ENCODE results near the gene FHAD1. TPM values are rescaled to one million over a fixed set of nuclear protein-coding genes. Genes with fewer than 3 reads are reported as not detected.
"Not testable (repeated sequence)": the region's sequence is repeated elsewhere in the genome, so short reads cannot be mapped to it uniquely, and the experiment has no call there.

The FHAD1 gene
- total RNA-seq, 2 experiments from 2014 or later: not detected

DNA sequence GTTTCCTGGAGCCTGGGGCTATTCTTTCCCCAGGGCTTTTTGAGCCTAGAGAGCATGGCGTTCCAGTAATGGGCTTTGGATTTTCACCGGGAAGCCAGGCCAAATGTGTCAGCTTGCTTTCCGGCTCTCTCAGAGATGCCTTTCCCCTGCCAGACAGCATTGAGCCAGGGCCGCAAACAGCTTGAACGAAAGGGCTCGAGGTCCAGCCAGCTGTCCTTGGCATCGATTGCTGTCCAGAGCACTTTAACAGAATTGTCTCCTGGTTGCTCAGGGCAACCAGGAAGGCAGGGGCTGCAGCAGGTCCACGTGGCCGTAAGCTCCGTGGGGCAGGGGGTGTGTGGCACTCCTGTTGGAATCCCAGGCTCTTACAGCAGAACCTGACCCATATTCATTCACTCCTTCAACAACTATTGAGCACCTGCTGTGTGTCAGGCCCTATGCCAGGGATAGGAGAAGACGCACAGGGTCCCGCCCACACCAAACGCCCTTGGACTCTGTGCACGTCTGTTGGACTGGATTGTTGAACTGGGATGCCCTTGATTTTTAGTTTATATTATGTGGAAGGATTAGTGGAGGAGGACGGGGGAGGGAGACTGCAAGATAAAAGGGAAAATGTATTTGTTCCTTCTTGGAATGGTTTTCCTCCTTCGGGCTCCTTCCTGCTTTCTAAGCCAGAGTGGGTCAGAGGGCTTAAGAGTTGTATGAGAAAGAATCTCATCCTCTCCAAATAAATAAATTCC, 123.9 kb downstream of the FHAD1 start:
- TF ChIP-seq, protein P1, sequence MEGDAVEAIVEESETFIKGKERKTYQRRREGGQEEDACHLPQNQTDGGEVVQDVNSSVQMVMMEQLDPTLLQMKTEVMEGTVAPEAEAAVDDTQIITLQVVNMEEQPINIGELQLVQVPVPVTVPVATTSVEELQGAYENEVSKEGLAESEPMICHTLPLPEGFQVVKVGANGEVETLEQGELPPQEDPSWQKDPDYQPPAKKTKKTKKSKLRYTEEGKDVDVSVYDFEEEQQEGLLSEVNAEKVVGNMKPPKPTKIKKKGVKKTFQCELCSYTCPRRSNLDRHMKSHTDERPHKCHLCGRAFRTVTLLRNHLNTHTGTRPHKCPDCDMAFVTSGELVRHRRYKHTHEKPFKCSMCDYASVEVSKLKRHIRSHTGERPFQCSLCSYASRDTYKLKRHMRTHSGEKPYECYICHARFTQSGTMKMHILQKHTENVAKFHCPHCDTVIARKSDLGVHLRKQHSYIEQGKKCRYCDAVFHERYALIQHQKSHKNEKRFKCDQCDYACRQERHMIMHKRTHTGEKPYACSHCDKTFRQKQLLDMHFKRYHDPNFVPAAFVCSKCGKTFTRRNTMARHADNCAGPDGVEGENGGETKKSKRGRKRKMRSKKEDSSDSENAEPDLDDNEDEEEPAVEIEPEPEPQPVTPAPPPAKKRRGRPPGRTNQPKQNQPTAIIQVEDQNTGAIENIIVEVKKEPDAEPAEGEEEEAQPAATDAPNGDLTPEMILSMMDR (IDR thresholded peaks at IDR 0.05): no peak
- H3K4me1 ChIP-seq (ENCODE audit: insufficient read depth, low read length): no peaks in the 10 kb centered on the region
- CTCF ChIA-PET: no interaction called here
- H3K27me3 Mint-ChIP-seq: no peaks in the 10 kb centered on the region
- no peaks in the 10 kb centered on the region for H3K9me3 Mint-ChIP-seq
- H3K9me3 ChIP-seq (ENCODE audit: control insufficient read depth in 1 of 2, insufficient read depth in 1 of 2, low read length in 2 of 2): no peaks in the 10 kb centered on the region
- no peak overlapping the region for H3K27ac ChIP-seq (ENCODE audit: low read depth in 1 of 2, low read length in 2 of 2)
- DNase-seq: no peak
- H3K4me3 Mint-ChIP-seq: no peak overlapping the region
- no peaks in the 10 kb centered on the region for H3K36me3 Mint-ChIP-seq (ENCODE audit: low read depth)
- H3K36me3 ChIP-seq (ENCODE audit: insufficient read depth, low read length): no peaks in the 10 kb centered on the region
- H3K27ac Mint-ChIP-seq: no peak overlapping the region
- POLR2A ChIA-PET: no interaction called here
- no peaks in the 10 kb centered on the region for H3K27me3 ChIP-seq (ENCODE audit: control insufficient read depth in 1 of 2, insufficient read depth in 2 of 2, low read length in 2 of 2)
- H3K4me1 Mint-ChIP-seq (ENCODE audit: low read depth): no peaks in the 10 kb centered on the region
- no peak overlapping the region for H3K4me3 ChIP-seq (ENCODE audit: low read length)
- intact Hi-C loops (cut with DNase I, micrococcal nuclease): no loop called here
- no peak for ATAC-seq (ENCODE audit: poor library complexity)

DNA sequence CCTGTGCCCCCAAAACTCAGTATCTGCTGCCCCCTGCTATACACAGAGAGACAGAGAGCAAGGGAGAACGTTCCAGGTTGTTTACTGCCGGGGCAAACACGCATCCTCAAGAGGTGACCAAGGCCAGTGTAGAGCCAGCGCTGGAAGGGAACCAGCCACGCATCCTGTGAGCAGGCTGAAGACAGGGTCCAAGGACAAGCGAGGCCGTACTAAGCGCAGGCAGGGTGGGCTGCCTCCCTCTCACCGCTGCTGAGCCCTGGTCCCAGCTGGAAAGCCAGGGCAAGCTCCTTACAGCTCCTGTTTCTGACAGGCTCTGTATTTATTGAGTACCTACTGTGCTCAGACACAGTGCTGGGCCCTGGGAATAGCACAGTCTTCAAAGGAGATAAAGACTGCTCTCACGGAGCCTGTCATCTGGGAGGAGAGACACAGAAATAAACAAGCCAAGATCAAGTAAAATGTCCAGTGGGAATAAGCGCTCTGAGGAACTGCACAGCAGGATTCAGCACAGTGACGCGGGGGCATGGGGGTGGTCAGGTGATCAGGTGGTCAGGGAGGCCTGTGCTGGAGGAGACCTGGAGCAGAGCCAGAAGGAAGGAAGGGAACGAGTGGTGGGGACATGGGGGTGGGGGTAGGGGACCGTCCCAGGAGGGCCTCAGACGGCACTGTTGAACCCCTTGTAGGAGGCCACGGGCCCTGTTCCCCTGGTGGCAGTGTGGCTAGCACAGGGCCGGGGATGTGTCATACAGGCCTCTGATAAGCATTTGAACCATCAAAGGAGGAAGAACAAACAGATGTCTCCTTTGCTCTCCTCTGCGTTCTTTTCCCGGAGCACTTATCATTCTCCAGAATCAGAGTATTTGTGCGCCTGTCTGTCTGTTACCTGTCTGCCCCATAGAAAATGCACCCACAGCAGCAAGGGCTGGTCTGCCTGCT, 124.9 kb downstream of the FHAD1 start:
- H3K4me1 Mint-ChIP-seq (ENCODE audit: low read depth): no peaks in the 10 kb centered on the region
- no peaks in the 10 kb centered on the region for H3K9me3 Mint-ChIP-seq
- Histone ChIP-seq H3K4me1 (ENCODE audit: insufficient read depth, low read length) (no peaks in the 10 kb centered on the region), H3K4me3 (ENCODE audit: low read length) (no peak overlapping the region), H3K27me3 (ENCODE audit: control insufficient read depth in 1 of 2, insufficient read depth in 2 of 2, low read length in 2 of 2) (no peaks in the 10 kb centered on the region), H3K9me3 (ENCODE audit: control insufficient read depth in 1 of 2, insufficient read depth in 1 of 2, low read length in 2 of 2) (no peaks in the 10 kb centered on the region), H3K27ac (ENCODE audit: low read depth in 1 of 2, low read length in 2 of 2) (no peak overlapping the region), H3K36me3 (ENCODE audit: insufficient read depth, low read length) (no peaks in the 10 kb centered on the region)
- ChIA-PET CTCF (no interaction called here), POLR2A (no interaction called here)
- DNase-seq (no peak), ATAC-seq (ENCODE audit: poor library complexity) (no peak)
- intact Hi-C loops (cut with DNase I, micrococcal nuclease): no loop called here
- no peak overlapping the region for H3K4me3 Mint-ChIP-seq
- TF ChIP-seq, protein P1 (IDR thresholded peaks at IDR 0.05): no peak
- H3K36me3 Mint-ChIP-seq (ENCODE audit: low read depth): no peaks in the 10 kb centered on the region
- no peaks in the 10 kb centered on the region for H3K27me3 Mint-ChIP-seq
- H3K27ac Mint-ChIP-seq: no peak overlapping the region

DNA sequence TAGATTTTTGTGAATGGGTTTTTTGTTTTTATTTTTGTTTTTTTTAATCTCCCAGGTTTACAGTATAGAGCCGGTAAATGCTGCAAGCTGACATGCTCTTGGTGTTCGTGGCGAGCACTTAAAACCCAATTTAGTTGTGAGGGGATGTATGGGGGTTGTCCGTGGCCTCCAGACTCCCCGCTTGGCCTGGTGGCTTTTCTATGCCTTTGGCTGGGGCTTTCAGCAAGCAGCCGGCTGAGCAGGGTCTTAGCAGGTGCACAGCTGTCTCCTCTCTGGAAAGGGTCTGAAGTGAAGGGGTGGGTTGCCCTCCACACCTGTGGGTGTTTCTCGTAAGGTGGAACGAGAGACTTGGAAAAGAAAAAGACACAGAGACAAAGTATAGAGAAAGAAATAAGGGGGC, 131.7 kb downstream of the FHAD1 start:
- intact Hi-C loops (cut with DNase I, micrococcal nuclease): no loop called here
- TF ChIP-seq, protein P1 (IDR thresholded peaks at IDR 0.05): no peak
- H3K27ac ChIP-seq (ENCODE audit: low read depth in 1 of 2, low read length in 2 of 2): no peak overlapping the region
- no peaks in the 10 kb centered on the region for H3K4me1 ChIP-seq (ENCODE audit: insufficient read depth, low read length)
- DNase-seq (no peak), ATAC-seq (ENCODE audit: poor library complexity) (no peak)
- Mint-ChIP-seq H3K9me3 (no peaks in the 10 kb centered on the region), H3K36me3 (ENCODE audit: low read depth) (no peaks in the 10 kb centered on the region), H3K27ac (no peak overlapping the region), H3K27me3 (peaks cover 6% of the 10 kb centered on the region), H3K4me1 (ENCODE audit: low read depth) (no peaks in the 10 kb centered on the region), H3K4me3 (no peak overlapping the region)
- H3K9me3 ChIP-seq (ENCODE audit: control insufficient read depth in 1 of 2, insufficient read depth in 1 of 2, low read length in 2 of 2): no peaks in the 10 kb centered on the region
- H3K4me3 ChIP-seq (ENCODE audit: low read length): no peak overlapping the region
- H3K36me3 ChIP-seq (ENCODE audit: insufficient read depth, low read length): no peaks in the 10 kb centered on the region
- CTCF ChIA-PET: no interaction called here
- H3K27me3 ChIP-seq (ENCODE audit: control insufficient read depth in 1 of 2, insufficient read depth in 2 of 2, low read length in 2 of 2): no peaks in the 10 kb centered on the region
- POLR2A ChIA-PET: no interaction called here

GRCh38 chr1:15379151-15379550, 132.1 kb downstream of the FHAD1 start:
- ATAC-seq (ENCODE audit: poor library complexity); H3K36me3 Mint-ChIP-seq (ENCODE audit: low read depth); H3K4me3 Mint-ChIP-seq; intact Hi-C loops (cut with DNase I, micrococcal nuclease); H3K4me1 Mint-ChIP-seq (ENCODE audit: low read depth); H3K4me1 ChIP-seq (ENCODE audit: insufficient read depth, low read length); POLR2A ChIA-PET; H3K27ac Mint-ChIP-seq; H3K9me3 ChIP-seq (ENCODE audit: control insufficient read depth in 1 of 2, insufficient read depth in 1 of 2, low read length in 2 of 2); H3K9me3 Mint-ChIP-seq; H3K4me3 ChIP-seq (ENCODE audit: low read length); H3K27ac ChIP-seq (ENCODE audit: low read depth in 1 of 2, low read length in 2 of 2); CTCF ChIA-PET; DNase-seq; H3K27me3 ChIP-seq (ENCODE audit: control insufficient read depth in 1 of 2, insufficient read depth in 2 of 2, low read length in 2 of 2); H3K27me3 Mint-ChIP-seq; H3K36me3 ChIP-seq (ENCODE audit: insufficient read depth, low read length): not testable (repeated sequence)

Measured in CD4-positive, alpha-beta T cell (primary cell).